Testis (tissue), 2 donors: ENCODE data around the gene LNX1.

Source experiments
- CTCF ChIP-seq, 3 experiments: fragments of 450-650 bp in 2 of 3; fragments of 200-600 bp in 1 of 3; sonication (generic) in 1 of 3; IDR thresholded peaks; one replicate each; pipeline ENCODE4 v1.5.1; 2016 to 2019; ENCODE audit warnings: antibody characterized with exemption in 3 of 3, mild to moderate bottlenecking in 2 of 3, moderate library complexity in 1 of 3
- POLR2A ChIP-seq: fragments of 450-650 bp; IDR thresholded peaks from one replicate; pipeline ENCODE4 v1.6.1; 2017; ENCODE audit warnings: antibody characterized with exemption, mild to moderate bottlenecking, moderate library complexity

DNA sequence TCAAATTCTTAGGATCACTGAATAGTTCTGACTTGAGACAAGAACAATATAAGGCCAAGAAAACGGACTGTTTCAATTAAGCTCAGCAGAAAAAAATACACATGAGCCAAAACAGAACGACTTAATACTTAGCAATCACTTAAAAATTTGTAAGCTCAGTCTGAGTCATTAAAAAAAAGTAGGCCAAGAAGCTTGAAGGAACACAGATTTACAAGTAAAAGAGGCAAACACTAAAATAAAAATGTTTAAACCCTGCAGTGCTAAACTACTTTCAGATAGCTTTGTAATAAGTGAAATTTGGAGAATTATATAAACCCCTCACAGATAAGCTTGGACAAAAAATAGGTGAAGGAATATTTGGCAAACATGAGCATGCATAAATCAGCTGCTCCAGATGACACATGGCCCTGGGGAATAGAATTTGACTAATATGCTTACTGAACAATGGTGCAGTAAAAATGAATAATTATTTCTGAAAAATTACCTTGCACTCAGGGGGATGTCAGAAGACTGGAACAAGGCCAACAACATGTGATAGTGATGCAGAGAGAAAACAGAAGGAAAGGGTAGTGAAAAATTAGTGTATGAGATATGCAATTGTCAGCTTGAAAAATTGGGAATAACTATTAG is 49.6 kb downstream of the LNX1 start:
- TF ChIP-seq CTCF (IDR thresholded peaks at IDR 0.05): no peak
- no peak for TF ChIP-seq POLR2A
